HG03342 (cell line): ENCODE data around the gene TNS3.

Experiments used
- ATAC-seq: cut with Tn5 transposase; IDR thresholded peaks from one replicate; pipeline ENCODE4 v1.9.1; 2021; ENCODE audit warnings: mild to moderate bottlenecking, moderate library complexity; ENCODE audit not compliant: unreplicated experiment

TNS3 gene

DNA sequence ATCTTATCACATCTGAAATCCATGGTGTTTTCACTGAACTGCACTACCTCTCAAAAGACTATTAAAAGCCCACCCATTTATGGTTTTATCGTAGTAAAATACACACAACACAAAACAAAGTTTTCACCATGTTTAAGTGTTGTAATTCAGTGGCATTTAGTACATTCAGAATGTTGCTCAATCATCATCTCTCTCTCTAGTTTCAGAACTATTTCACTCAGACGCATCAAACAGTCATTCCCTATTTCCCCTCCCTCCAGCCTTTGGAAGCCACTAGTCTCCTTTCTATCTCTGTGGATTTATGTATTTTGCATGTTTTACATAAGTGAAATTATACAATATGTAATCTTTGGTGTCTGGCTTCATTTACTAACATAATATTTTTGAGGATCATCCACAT is 332.6 kb downstream of the TNS3 start:
- no peak for ATAC-seq

DNA sequence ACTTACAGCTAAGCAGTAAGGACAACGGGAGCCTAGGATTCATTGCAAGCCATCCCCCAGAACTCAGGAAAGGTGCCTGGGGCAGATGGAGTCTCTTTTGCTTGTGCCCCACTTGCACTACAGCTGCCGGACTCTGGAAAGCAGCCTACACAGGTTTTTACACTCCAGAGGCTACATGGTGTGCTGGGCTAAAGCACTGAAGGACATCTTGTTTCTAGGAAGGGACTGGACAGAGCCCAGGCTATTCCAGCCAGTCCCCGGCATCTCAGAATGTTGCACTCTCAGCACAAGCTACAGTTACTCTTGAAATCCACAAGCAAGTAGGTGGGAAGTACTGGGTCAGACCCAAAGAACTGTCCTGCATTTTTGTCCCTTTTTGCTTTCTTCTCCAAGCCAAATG is 333.1 kb downstream of the TNS3 start:
- ATAC-seq = no peak

DNA sequence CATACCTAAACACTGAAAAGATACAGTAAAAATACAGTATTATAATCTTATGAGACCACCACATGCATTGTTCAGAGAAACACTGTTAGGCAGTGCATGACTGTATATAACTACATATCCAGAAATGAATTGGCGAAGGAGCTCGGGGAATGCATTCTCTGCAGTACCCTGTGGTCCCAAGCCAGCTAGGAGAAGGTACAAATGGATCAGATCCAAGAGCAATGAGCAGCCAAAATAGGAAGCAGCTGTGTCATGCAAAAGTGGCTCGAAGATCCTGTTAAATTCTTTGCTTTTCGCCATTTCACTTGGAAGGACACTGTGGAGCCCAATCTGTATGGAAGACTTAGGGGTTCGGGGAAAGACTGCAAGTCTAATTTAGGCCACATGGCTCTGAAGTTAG is 334.8 kb downstream of the TNS3 start:
- ATAC-seq = no peak

DNA sequence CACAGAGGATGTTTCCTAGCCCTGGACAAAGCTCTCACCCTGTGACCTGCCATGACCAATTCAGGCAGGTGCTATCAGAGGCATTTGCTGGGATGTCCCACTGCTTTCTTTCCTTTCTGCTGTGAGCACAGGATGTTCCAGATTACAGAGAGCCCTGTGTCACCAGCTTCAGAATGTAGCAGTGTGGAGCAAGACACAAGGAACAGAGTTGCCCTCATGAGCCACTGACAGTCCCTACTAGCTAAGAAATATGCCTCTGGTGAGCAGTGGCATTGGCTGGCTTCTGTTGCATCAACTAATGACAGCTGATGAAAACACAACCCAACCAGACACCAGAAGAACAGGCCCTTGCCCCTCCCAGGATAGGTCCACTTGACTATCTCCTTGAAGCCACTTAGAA is 337.2 kb downstream of the TNS3 start:
- ATAC-seq = no peak

DNA sequence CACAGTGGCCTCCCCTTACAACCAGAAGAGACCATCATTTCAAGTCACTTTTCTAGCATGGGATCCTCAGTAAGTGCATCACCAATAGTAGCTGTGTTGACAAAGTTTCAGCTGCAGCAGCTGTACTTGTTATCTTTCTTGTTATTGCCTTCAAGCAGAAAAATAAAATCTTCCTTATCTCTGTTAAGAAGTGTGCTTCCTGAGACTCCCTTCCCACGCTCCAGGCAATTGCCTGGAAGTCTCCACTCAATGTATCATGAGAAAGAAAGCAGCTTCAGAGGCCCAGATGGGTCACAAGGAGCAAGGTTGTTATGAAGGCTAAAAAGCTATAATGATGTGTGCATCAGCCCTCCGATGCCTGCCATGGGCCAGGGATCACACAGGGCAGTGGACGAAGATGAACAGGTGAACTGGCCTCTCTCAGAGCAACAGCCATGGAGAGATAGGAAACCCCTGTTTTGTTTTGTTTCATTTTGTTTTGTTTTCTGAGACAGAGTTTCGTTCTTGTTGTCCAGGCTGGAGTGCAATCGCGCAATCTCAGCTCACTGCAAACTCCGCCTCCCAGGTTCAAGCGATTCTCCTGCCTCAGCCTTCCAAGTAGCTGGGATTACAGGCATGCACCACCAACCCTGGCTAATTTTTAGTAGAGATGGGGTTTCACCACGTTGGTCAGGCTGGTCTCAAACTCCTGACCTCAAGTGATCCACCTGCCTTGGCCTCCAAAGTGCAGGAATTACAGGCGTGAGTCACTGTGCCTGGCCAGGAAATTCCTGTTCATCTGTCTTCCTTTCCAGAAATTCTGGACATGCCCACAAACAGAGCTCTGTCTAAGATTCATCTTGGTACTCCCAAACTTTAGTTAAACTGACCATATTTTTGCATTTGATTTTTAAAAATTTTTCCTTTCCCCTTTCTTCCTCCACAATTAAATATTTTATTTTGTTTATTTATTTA is 340.5 kb downstream of the TNS3 start:
- ATAC-seq = no peak

DNA sequence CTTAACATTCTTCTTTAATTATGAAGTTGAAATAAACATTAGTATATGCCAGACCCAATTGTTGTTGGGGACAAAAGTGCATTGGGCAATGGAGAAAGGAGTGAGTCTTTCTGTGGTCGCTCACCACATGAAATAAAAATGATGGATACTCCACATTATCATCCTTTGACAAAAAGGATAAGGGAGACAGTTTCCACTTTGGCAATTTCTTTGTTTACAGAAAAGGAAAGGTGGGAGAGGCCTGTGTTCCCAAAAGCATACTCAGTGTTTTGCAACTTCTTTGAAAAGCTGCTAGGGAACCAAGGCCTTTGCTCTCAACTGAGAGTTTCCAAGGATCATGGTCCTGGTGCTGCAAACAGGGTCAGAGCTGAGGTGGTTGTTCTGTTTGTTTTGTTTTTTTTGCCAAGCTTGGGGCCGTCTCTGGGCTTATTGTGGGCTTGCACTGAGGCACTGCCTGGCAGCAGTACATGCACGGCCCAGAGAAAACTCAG is 341.9 kb downstream of the TNS3 start:
- no peak for ATAC-seq

DNA sequence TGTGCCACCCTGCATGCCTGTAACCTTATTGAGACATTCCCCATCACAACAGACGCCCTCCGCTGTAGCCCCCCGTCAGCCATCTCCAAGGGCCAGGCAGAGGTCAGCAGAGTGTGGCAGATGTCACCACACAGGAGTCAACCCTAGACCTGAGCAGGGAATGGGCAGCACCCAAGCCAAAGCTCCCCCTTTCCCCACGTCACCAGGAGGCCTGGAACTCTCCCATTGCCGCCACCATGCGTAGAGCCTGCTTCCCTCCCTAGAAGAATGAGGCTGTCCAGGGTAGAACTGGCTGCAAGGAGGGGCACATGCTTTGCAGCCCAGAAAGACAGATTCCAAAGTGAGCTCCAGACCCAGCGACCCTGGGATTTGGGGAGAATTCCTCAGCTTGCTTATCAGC is 342.9 kb downstream of the TNS3 start:
- no peak for ATAC-seq

DNA sequence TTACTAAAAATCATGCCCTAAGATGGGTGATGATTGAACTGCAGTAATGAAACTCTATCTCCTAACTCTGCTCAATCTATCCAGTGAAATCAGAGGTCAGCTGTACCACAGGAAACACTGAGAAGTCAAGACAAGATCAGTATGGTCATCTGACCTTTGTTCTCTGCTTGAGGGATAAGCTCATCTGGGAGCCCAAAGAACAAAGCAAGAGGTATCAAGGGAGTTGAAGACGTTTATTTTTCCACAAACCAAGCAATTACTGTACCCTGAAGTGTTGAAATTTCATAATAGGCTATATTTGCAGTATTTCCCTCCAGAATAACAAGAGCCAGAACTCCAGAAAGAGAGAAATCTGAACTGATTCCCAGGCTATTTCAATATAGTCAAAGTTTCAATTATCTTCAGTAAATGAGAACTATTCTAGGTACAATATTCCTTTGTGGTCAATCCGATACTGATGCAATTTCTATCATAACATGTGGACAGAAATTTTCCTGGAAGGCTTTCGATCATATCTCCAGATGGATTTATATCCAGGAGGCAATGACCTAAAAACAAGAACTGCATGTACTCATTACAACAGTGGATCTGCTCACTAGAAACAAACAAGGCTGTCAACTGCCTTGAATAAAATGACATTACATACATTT is 345.3 kb downstream of the TNS3 start:
- ATAC-seq = no peak

DNA sequence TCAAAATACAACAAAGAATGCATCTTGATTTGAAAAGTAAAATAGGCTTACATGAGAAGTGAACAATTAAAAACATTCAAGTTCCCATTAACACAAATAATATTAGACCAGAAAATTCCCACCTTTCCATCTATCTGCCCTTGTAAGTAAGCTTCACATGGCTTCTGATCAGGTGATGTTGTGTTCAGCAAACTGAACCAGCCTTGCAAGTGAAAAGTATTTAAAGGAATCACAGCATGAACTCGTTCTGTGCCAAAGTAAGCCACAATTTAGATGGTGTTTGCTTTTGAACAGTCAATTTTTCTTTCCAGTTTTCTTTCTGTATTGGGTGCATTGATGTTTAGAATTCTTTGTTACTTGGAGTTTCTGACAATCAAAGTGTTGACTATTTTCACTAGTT is 347.9 kb downstream of the TNS3 start:
- ATAC-seq = no peak

DNA sequence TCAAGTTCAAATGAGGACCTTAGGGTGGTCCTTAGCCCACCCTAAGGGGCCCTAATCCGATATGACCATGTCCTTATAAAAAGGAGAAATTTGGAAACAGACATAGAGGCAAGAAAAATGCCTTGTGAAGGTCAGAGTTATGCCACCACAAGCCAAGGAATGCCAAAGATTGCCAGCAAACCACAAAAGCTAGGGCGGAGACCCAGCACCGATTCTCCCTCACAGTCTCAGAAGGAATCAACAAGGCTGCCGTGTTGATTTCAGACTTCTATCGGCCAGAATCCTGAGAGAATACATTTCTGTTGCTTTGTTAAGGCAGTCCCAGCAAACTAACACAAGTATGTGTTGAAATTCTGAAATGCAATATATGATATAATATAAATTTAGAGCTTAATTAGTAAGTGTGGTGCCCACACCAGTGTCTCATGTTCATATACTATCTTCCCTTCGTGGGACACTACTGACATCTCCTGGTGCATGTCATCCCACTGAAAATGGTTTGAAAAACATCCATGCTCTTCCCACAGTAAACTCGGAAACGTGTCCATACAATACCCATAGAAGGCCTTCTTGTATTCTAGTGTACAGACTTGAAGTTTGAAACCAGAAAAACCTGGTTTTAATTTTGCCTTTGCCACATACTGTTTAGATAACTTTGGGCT is 349.0 kb downstream of the TNS3 start:
- ATAC-seq = no peak

DNA sequence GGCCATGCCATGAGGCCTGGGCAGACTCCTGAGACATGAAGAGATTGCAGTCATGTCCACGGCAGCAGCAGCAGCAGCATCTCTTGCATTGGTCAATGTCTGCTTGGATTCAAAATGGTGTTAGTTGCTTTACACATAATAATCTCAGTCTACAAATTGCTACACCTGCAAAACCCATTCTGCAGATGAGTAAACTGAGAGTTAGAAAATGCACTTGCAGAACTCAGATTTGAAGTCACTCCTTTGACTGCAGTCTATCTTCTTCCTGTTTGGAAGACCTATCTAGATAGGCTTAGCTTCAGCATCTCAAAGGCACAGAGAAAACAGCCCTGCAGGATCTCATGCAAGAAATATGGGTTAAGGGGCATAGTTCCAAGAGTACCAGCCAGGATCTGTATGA is 350.3 kb downstream of the TNS3 start:
- no peak for ATAC-seq

DNA sequence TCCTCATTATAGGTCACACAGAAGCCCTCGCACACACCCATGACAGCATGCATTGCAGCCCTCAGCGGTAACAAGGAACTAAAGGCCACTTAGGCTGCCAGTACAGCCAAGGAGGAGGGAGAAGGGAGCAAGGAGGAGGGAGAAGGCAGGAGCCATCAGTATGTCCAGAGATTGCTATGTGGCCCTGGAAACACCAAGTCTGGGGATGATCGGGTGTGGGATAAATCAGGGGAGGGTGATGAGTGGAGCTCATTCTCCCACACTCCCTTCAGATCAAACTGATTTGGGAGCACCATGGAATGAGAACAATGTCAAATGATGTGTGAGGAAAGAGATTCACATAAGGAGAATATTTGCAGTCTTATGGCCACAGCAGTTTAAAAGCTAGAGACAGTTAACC is 350.9 kb downstream of the TNS3 start:
- no peak for ATAC-seq

DNA sequence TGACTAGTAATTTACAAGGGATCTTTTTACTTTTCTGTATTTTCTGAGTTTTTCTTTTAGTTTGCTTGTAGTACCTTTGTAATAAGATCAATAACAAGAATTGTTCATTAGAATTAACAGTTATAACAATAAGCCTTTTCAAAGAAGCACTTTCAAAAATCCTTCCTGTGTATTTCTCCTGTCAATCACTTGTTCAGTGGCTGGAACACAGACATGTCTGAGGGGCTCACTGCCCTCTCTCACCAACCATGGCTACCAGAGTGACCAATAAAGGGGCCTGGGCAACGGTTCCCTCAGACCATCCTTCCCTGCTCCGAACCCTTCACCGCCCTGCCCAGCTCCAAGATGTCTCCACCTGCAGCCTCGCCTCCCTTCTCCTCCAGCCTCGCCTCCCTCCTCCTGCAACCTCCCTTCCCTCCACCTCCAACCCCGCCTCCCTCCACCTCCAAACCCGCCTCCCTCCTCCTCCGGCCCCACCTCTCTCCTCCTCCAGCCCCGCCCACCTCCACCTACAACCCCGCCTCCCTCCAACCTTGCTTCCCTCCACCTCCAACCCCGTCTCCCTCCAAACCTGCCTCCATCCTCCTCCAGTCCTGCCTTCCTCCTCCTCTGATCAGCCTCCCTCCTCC is 353.4 kb downstream of the TNS3 start:
- no peak for ATAC-seq

DNA sequence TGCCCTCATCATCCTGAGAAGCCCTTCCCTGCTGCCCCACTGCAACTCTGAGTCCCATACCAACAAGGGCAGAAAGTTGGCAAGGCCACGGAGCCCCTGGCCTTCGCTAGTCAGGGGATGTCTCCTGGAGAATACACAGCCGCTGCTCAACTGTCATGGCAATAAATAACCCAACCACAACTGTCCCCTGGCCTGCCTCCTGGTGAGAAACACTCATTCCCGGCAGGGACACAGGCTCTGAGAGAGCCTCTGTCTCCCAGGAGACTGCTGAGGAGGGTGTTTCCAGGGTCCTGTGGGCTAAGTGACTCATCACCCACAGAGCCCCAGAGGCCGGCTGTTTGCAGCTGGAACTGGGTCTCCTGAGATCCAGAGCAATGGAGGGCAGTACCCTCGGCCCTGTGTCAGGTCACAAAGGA is 354.1 kb downstream of the TNS3 start:
- ATAC-seq = peak; percentile 77

DNA sequence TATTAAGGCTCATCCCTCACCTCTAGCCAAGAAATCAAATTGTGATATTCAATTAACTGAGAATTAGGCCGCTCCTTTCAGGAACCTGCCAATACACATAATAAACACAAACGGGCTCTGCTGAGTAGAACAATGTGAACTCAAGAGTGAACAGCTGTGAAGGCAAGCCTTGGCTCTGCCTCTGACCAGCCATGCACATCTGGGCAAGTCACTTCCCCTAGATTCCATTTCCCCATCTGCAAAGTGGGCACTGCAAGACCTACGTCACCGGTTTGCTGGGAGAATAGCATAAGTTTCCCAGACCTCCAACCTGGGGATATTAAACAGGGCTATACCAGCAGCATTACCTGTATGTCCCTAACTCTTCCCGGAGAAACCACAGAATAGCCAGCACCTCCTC is 355.2 kb downstream of the TNS3 start:
- no peak for ATAC-seq

DNA sequence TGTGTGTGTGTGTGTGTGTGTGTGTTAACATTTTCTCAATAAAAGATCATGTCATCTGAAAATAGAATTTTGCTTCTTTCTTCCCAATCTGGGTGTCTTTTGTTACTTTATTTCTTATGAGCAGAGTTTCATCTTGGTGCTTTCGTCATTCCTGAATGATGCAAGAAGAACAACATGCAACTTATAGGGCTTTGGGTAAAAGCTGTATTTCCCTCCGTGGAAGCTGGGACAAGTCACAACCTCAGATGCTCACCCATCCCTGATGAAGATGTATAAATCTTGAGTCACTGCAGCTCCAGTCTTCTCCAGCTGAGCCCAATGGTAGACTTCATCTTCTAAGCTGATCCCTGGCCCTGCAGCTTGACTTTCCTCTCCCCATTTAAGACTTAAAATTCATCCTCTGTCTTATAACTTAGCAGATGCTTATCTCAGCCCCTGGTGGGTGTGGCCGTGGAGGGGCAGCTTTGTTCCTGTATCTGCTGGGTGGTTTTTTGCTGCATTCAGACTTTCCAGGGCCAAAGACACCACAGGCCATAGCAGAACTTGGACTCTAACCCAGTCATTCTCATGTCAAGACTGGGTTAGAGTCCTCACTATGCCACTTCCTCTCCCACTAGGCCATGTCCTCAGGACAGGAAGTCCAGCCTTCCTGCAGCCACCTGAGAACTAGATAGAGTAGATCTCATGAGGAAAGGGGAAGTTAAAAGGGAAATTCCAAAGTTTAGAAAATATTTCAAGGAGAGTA is 356.4 kb downstream of the TNS3 start:
- peak; percentile 49 for ATAC-seq
